ENCODE measurements around the gene GADD45B.

GADD45B gene

GRCh38 chr19:2524840-2525723 lies 49.2 kb downstream of the GADD45B start (continued):
- no peak for TF ChIP-seq ZNF341 (tag by site-specific recombination; IDR thresholded peaks at IDR 0.05; ENCODE audit: low read depth)
- TF ChIP-seq BCL11A (tag by site-specific recombination; IDR thresholded peaks at IDR 0.05; ENCODE audit: low read depth) = 0 out of 2 replicates have a peak, but pooled peaks have one; percentile 26
- no peak for TF ChIP-seq ZNF473 (tag by site-specific recombination; IDR thresholded peaks at IDR 0.05)
- TF ChIP-seq ZNF311 (tag by site-specific recombination; IDR thresholded peaks at IDR 0.05; ENCODE audit: borderline replicate concordance) = no peak
- TF ChIP-seq ZNF555 (tag by site-specific recombination; conservative IDR thresholded peaks at IDR 0.05) = no peak
- TF ChIP-seq ZNF19 (tag by site-specific recombination; IDR thresholded peaks at IDR 0.05; ENCODE audit: low read depth) = no peak
- TF ChIP-seq ZNF560 (tag by site-specific recombination; IDR thresholded peaks at IDR 0.05; ENCODE audit: borderline replicate concordance) = no peak
- no peak for TF ChIP-seq OVOL3 (tag by site-specific recombination; IDR thresholded peaks at IDR 0.05)
- TF ChIP-seq, protein P1, sequence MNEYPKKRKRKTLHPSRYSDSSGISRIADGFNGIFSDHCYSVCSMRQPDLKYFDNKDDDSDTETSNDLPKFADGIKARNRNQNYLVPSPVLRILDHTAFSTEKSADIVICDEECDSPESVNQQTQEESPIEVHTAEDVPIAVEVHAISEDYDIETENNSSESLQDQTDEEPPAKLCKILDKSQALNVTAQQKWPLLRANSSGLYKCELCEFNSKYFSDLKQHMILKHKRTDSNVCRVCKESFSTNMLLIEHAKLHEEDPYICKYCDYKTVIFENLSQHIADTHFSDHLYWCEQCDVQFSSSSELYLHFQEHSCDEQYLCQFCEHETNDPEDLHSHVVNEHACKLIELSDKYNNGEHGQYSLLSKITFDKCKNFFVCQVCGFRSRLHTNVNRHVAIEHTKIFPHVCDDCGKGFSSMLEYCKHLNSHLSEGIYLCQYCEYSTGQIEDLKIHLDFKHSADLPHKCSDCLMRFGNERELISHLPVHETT (tag by site-specific recombination; IDR thresholded peaks at IDR 0.05) = peak; percentile 72
- peak; percentile 64; the same call in 1 of the 2 replicates for TF ChIP-seq ZNF561 (tag by site-specific recombination; IDR thresholded peaks at IDR 0.05; ENCODE audit: borderline replicate concordance)
- no peak for TF ChIP-seq ZNF433 (tag by site-specific recombination; IDR thresholded peaks at IDR 0.05; ENCODE audit: low read depth)
- peak; percentile 72 for TF ChIP-seq ZNF629 (tag by site-specific recombination; IDR thresholded peaks at IDR 0.05)
- TF ChIP-seq REPIN1 (tag by site-specific recombination; IDR thresholded peaks at IDR 0.05; ENCODE audit: low read depth) = no peak
- TF ChIP-seq REST (tag by site-specific recombination; IDR thresholded peaks at IDR 0.05) = 0 out of 2 replicates have a peak, but pooled peaks have one; percentile 10
- TF ChIP-seq SETDB1 (IDR thresholded peaks at IDR 0.05; ENCODE audit: insufficient read length, low read length) = no peak
- TF ChIP-seq, protein P2, sequence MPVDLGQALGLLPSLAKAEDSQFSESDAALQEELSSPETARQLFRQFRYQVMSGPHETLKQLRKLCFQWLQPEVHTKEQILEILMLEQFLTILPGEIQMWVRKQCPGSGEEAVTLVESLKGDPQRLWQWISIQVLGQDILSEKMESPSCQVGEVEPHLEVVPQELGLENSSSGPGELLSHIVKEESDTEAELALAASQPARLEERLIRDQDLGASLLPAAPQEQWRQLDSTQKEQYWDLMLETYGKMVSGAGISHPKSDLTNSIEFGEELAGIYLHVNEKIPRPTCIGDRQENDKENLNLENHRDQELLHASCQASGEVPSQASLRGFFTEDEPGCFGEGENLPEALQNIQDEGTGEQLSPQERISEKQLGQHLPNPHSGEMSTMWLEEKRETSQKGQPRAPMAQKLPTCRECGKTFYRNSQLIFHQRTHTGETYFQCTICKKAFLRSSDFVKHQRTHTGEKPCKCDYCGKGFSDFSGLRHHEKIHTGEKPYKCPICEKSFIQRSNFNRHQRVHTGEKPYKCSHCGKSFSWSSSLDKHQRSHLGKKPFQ (tag by site-specific recombination; IDR thresholded peaks at IDR 0.05) = no peak
- no peak for TF ChIP-seq ZNF677 (tag by site-specific recombination; IDR thresholded peaks at IDR 0.05)
- peak; percentile 88 for TF ChIP-seq GLIS2 (tag by site-specific recombination; IDR thresholded peaks at IDR 0.05)
- TF ChIP-seq, protein P3, sequence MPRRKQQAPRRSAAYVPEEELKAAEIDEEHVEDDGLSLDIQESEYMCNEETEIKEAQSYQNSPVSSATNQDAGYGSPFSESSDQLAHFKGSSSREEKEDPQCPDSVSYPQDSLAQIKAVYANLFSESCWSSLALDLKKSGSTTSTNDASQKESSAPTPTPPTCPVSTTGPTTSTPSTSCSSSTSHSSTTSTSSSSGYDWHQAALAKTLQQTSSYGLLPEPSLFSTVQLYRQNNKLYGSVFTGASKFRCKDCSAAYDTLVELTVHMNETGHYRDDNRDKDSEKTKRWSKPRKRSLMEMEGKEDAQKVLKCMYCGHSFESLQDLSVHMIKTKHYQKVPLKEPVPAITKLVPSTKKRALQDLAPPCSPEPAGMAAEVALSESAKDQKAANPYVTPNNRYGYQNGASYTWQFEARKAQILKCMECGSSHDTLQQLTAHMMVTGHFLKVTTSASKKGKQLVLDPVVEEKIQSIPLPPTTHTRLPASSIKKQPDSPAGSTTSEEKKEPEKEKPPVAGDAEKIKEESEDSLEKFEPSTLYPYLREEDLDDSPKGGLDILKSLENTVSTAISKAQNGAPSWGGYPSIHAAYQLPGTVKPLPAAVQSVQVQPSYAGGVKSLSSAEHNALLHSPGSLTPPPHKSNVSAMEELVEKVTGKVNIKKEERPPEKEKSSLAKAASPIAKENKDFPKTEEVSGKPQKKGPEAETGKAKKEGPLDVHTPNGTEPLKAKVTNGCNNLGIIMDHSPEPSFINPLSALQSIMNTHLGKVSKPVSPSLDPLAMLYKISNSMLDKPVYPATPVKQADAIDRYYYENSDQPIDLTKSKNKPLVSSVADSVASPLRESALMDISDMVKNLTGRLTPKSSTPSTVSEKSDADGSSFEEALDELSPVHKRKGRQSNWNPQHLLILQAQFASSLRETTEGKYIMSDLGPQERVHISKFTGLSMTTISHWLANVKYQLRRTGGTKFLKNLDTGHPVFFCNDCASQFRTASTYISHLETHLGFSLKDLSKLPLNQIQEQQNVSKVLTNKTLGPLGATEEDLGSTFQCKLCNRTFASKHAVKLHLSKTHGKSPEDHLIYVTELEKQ (tag by site-specific recombination; IDR thresholded peaks at IDR 0.05; ENCODE audit: borderline replicate concordance) = no peak
- TF ChIP-seq ZFP3 (tag by site-specific recombination; IDR thresholded peaks at IDR 0.05; ENCODE audit: low read depth) = no peak
- no peak for TF ChIP-seq MZF1 (tag by site-specific recombination; IDR thresholded peaks at IDR 0.05; ENCODE audit: borderline replicate concordance)
- TF ChIP-seq IKZF3 (tag by site-specific recombination; IDR thresholded peaks at IDR 0.05) = no peak
- no peak; the same call in 1 of the 2 replicates for TF ChIP-seq ZNF423 (tag by site-specific recombination; IDR thresholded peaks at IDR 0.05)
- 0 out of 2 replicates have a peak, but pooled peaks have one; percentile 6 for TF ChIP-seq ZSCAN4 (tag by site-specific recombination; IDR thresholded peaks at IDR 0.05)
- no peak for TF ChIP-seq ZNF510 (tag by site-specific recombination; IDR thresholded peaks at IDR 0.05; ENCODE audit: insufficient replicate concordance)
- TF ChIP-seq ZBTB6 (tag by site-specific recombination; IDR thresholded peaks at IDR 0.05) = no peak

Measured in HEK293 (cell line).